Hematopoietic multipotent progenitor cell treated with erythropoietin and hydrocortisone succinate and interleukin-3 and kit ligand, for 4 days (in vitro differentiated cells): ENCODE results near the gene RFC3.
"Not testable (repeated sequence)": the region's sequence is repeated elsewhere in the genome, so short reads cannot be mapped to it uniquely, and the experiment has no call there.

ENCODE experiments used
- DNase-seq: peaks from one replicate; pipeline ENCODE4 v3.0.0-alpha.2; 2015

Gene RFC3

DNA sequence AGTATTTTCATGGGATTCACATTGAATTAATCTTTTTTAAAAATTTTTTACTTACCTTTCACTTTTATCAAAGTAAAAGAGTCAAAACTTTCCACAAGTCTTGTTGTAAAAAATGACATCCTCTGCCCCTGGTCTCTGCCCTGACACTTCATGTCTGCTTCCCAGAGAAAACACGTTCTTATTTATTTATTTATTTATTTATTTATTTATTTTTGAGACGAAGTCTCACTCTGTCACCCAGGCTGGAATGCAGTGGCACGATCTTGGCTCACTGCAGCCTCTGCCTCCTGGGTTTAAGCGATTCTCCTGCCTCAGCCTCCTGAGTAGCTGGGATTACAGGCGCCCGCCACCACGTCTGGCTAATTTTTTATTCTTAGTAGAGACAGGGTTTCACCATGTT is 5.1 kb upstream of the RFC3 start:
- DNase-seq = not testable (repeated sequence)

DNA sequence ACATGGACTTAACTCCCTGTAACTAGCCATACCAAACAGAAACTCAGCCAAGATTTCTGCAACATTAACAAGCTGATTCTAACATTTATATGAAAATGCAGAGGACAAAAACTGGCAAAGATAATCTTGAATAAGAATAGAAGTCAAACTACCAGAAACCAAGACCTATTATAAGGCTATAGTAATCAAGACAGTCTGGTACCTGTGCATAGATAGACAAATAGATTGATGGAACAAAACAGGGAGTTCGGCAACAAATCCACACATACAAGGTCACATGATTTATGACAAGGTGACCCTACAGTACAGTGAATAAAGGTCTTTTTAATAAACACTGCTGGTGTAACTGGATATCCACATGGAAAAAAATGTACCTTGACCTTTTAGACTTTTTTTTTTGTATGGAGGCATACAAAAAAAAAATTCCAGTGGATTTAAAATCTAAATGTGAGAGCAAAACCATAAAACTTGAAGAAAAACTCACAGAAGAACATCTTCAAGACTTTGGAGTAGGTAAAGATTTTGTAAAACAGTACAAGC is 2.9 kb upstream of the RFC3 start:
- no peak for DNase-seq

DNA sequence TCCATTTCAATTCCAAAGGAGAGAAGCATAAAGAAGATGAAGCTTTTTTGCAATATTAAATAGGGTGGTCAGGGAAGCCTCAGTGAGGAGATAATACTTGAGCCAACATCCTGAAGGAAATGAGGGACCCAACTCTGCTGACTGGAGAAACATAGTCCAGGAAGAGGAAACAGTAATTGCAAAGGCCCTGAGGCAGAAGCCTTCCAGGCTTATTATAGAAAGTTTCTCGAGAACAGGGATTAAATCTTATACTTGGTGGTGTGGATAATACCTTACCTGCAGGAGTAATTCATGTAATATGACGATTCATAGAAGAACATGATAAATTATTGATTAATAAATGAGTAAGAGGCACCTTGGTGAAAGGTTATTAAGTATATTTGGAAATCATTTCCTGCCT is 1.0 kb upstream of the RFC3 start:
- no peak for DNase-seq

DNA sequence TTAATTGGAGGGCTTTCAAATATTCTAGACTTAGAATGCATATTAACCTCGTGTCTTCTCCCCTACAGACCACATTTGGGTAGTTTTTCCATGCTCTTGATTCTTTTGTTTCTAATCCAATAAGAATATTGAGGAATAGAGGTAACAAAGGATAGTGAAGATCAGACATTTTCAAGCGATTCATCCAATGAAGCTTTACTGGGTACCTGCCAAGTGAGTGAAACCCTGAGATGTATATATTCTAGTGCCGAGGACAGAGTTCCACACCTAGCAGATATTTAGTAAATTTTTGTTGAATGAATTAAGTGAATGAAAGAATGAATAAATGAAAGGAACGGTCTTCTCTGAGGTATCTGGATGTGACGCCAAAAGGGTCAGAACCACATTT is 442 bp upstream of the RFC3 start:
- no peak for DNase-seq

DNA sequence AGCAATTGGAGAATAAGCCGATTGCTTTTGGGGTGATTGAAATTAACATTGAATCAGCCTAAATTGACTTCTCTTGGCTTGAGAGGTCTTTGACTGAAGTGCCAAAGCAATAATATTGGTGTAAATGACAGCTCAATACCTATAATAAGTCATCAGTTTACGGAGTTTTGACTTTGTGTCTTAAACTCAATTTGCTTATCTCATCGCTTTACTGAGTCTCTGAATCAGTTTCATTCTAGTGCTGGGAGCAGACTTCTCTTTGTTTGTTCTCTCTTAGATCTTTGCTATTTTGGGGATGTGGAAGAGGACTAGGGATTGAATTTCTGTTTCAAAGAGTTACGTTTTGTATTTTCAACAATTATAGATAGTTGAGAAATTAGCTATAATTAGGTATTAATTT is 7.1 kb downstream of the RFC3 start:
- no peak for DNase-seq

DNA sequence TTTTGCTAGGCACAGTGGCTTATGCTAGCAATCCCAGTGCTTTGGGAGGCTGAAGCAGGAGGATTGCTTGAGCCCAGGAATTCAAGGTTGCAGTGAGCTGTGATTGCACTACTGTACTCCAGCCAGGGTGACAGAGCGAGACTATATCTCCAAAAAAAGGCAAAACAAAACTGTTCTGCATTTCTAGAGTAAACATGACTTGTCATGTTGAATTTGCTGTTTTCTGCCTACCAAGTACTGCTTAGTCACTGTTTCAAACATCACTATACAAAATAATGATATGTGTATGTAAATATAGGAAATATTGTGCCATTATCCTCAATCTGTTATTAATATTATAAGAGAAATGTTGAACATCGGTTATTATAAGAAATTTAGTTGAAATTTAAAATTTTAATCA is 9.2 kb downstream of the RFC3 start:
- no peak for DNase-seq

DNA sequence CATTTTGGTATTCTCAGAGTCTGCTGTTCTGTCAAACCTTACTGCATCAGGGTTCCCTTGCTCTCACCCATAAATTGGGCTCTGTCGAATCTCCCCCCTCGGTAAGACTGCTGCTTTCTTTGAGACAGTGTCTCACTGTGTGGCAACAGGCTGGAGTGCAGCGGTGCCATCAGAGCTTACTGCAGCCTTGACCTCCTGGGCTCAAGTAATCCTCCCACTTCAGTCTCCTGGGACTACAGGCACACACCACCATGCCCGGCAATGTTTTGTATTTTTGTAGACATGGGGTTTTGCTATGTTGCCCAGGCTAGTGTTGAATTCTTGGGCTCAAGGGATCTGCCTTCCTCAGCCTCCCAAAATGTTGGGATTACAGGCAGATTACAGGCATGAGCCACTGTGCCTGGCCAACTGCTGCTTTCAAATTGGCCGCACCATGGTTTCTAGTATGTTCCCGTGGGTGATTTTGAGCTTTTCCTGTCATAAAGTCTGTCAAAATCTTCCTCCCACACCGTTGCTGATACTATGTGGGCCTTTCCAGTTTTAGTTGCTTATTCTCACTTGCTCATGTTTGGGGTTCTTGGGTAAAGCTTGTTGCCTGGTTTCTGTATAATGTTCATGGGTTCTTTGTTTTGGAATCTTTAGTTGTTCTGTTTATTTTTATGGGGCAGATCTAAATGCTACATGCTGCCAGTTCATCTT is 10.6 kb downstream of the RFC3 start:
- DNase-seq = no peak

DNA sequence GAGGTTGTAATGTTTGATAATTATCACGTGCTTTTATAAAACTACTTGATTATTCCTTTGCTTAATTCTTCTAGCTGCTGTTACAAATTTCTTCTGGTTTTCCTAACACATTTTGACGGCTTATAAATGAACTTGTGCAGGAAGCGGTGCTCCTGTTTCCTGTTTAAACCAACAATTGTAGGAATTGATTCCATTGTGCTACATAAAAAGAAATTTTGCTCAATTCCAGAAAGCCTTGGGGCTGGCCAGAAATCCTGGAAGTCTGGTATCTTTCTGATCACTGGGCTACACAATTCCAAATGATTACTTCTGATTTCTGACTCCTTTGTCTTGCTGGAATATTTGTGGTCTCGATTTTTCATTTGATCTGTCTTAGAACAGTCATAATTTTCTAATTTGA is 14.9 kb downstream of the RFC3 start:
- no peak for DNase-seq

DNA sequence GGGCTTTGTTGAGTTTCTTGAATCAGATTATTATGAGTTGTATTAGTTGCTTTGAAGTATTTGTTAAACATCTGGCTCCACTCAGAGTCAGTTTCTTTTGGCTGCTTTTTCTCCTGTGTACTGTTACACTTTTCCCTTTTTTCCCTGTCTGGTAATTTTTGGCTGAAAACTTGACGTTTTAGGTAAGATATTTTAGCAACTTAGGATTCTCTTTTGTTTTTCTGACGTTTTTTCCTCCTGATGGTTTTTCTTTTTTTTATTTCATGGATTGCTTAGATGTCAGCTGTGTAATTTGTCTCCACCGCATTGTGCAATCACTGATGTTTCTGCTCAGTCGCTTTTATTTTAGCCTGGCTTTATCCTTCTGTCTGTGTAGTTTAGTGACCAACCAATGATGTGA is 20.7 kb downstream of the RFC3 start:
- no peak for DNase-seq

DNA sequence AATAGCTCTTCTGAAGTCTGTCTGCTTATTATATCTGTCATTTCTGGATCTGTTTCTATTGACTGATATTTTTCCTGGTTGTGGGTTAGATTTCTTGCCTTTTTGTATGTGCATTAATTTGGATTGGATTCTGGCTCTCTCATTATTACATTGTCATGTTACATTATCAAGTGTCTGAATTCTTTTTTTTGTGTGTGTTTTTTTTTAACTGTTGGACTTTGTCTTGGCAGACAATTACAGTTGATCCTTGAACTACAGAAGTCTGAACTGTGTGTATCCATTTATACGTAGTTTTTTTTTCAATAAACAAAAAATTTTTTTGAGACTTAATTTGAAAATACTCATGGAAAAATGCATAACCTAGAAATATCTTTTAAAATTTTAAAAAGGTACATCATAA is 22.5 kb downstream of the RFC3 start:
- DNase-seq = no peak

DNA sequence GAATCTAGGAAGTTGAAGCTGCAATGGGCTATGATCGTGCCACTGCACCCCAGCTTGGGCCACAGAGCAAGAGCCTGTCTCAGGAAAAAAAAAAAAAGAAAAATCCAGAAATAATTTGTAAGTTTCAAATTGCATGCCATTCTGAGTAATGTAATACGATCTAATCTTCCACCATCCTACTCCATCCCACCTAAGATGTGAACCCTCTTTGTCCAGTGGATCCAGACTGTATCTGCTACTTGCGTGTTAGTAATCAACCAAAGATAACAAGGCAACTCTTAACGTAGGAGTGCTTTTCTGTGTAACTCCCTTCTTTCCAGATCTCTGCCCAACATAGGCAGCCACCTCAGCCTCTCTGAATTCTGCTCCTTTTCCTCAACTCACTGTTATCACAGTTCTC is 24.3 kb downstream of the RFC3 start:
- DNase-seq = no peak

DNA sequence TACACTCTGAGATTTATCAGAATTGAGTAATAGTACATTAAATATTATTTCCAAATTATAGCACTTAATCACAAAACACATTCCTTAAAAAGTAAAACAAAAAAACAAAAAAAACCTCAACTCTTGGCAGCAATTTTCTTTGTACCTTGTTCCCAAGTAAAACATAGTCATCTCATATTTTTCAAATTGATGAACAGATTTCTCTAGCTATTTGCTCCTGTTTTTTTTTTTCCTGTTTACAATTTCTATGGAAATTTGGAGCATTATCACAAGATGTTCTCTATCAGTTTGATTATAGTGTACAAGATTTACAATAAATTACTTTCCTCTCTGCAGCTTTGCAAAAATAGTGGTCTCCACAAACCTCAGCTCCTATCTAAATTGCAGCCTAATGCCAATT is 25.0 kb downstream of the RFC3 start:
- no peak for DNase-seq

DNA sequence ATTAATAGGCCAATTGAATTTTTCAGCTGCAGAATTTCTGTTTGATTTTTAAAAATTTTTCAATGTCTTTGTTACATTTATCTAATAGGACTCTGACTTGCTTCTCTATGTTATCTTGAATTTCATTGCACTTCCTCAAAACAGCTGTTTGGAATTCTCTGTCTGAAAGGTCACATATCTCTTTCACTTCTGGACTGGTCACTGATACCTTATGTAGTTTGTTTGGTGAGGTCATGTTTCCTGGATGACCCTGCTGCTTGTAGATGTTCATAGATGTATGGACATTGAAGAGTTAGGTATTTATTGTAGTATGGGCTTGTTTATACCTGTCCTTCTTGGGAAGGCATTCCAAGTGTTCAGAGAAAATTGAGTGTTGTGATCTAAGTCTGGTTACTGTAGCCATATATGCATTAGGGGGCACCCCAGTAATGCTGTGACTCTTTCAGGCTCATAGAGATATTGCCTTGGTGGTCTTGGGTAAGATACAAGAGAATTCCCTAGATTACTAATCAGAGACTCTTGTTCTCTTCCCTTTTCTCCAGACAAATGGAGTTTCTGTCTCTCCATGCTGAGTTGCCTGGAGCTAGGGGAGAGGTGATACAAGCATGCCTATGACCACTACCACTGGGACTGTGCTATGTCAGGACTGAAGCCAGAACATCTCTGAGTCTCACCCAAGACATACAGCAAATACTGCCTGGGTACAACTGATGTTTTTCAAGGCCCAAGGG is 27.8 kb downstream of the RFC3 start:
- no peak for DNase-seq

DNA sequence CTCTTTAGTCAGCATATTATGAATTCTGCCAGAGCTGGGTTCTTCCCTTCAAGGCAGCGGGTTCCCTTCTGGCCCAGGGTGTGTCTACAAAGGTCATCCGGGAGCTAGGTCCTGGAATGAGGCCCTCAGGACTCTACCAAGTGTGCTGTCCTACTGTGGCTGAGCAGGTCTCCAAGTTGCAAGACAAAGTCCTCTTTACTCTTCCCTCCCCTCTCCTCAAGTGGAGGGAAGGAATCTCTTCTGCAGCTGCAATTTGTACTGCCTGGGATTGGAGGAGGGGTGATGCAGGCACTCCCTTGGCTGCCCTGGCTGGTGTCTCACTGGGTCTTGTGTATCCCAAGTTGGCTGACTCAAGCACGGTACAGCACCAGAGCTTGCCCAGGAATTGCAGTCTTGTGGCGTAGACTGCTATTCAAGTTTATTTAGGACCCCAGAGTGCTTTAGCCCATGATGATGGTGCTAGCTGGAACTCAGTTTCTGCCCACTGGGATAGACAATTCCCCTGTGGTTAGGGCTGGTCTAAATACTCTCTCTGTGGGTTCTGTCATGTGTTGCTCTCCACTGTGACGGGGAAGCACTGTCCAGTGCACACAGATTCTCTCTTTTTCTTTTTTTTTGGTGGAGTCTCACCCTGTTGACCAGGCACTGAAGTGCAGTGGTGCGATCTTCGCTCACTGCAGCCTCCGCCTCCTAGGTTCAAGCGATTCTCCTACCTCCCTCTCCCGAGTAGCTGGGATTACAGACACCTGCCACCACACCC is 28.5 kb downstream of the RFC3 start:
- DNase-seq = no peak

DNA sequence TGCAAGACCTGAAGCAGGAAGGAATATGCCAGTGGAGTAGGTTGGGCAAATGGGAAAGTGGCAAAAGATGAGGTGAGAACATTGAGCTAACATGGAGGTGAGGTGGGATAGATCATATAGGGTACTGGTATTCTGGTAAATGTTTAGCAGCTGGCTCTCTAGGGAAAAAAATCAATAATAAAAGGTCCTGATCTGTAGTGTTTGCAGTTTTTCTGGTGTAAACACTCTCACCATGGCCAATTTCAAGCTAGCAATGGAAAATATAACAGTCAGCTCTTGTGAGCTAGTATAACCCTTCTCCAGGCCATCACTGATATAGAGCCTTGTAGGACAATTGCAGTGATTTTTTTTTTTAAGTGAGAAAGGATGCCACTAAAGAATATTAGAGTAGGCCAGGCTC is 31.3 kb downstream of the RFC3 start:
- DNase-seq = no peak

DNA sequence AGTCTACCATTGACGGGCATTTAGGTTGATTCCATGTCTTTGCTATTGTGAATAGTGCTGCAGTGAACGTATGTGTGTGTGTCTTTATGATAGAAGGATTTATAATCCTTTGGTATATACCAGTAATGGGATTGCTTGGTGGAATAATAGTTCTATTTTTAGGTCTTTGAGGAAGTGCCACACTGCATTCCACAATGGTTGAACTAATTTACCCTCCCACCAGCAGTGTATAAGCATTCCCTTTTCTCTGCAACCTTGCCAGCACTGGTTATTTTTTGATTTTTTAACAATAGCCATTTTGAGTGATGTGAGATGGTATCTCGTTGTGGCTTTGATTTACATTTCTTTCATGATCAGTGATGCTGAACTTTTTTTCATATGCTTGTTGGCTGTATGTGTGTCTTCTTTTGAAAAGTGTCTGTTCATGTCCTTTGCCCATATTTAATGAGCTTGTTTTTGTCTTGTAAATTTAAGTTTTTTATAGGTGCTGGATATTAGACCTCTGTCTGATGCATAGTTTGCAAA is 37.5 kb downstream of the RFC3 start:
- no peak for DNase-seq

DNA sequence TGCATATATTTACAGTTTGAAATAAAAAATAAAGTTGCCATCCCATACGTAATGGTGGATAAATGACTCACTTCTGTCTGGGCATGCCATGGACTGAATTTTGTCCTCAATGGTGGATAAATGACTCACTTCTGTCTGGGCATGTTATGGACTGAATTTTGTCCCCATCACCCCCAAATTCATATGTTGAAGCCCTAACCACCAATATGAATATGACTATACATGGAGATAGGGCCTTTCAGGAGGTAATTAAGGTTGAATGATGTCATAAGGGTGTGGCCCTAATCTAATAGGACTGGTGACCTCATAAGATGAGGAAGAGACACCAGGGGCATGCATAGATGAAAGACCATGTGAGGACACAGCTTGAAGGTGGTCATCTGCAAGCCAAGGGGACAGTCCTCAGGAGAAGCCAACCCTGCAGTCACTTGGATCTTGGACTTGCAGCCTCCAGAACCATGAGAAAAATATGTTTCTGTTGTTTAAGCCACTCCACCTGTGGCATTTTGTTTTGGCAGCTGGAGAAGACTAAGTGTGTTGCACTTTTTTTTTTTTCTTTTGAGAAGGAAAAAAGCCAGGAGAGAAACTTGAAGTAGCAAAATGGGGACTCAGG is 41.8 kb downstream of the RFC3 start:
- DNase-seq = peak; percentile 13

DNA sequence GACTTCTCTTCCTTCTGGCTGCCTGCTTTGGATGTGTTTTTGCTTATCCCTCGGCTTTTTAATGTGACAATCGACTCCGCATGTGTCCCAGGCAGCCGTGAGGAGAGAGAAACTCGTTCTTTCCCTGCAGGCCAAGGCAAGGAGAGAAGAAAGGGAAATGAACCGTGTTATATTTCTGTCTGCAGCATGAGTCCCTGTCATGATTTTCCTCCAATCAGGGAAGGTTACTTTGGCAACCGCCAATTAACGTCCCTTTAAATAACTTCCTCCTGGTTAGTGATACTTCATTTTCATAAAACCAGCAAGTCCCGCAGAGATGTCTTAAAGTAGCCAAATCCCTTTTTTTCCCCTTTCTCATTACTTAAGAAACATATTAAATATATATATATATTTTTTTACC is 42.6 kb downstream of the RFC3 start:
- no peak for DNase-seq

DNA sequence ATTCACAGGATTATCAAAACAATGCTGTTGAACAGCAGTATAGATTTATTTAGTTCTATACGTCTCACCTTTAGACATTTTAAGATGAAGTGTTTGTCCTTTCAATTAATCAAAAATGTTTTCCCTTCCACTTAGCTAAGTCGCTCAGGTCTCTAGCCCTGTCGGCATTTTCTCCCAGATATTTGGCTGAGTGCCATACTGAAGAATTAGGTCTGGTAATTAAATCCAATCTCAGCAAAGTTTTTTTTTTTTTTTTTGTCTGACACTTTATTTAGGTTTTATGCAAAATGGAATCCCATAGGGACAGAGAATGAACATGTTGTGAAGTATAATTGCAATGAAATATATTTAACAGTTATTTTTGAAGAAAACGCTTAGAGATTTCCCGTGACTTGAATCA is 44.1 kb downstream of the RFC3 start:
- DNase-seq = no peak

DNA sequence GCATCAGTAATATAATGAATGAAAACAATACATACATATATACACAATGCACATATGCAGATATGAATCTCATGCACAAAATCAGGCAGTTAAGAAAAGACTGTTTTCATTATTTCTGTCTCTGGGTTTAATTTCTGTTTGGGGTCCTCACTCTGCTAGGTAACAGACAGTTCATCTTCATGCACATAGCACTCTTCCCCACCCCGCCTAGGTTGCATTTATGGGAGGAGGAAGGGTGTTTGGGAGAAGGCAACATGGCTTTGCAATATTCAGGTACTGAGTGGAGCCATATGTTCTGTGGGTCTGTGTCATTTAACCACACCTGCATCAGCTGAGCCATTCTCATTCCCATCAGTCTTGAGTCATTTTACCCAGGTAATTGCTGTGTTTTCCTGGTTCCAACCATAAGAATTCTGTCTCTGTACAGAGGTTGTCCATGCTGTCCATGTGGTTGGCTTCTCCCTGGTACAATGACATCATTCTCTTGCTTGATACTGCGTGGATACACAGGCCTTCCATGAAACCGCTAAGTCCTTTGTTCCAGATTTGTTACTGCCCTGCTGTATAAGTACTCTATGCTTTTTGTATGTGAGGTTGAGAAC is 45.3 kb downstream of the RFC3 start:
- DNase-seq = no peak

DNA sequence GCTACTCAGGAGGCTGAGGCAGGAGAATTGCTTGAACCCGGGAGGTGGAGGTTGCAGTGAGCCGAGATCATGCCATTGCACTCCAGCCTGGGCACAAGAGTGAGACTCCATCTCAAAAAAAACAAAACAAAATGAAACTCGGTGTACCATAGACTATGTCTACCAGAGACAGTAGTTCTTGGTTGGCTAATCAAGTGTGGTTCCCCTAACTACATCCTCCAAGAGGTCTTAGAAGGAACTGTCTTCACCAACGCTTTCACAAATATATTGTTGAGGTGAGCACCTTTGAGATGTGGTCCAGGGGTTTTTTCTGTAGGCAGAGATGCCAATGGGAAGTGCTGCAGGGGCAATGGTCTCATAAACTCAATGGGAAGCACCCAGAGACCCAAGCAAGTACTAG is 48.0 kb downstream of the RFC3 start:
- no peak for DNase-seq

DNA sequence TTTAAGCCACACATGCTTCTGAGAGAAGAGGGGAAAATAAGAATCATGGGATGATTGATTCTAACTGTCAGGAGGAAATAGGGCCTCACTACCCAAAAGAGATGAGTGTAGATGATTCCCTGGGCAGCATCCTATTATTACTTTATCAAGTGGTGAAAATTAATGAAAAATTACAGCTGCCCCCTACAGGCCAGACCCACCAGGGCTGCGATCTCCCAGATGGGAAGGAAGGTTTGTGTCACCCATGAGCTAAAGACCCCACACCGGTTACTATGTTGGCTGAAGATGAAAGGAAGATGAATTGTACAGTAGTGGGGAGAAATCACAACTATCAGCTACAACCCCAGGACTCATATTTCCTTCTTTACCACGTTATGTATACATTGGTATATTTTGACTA is 49.5 kb downstream of the RFC3 start:
- no peak for DNase-seq
